IMR-90 (cell line): Measurements from ENCODE around the gene GNAI2. TPM values are rescaled to one million over a fixed set of nuclear protein-coding genes. Genes with fewer than 3 reads are reported as not detected.
A peak's percentile ranks its signal among the peaks of the same experiment; 100 is the strongest.

Source experiments
- ATAC-seq: fragments of 200-7000 bp; cut with Tn5 transposase; 2 replicates; pipeline ENCODE4 v1.9.1; 2020; ENCODE audit warnings: low read depth, mild to moderate bottlenecking, moderate library complexity
- BruUV-seq: library from RNA; stranded (reverse); fragments of 400-500 nt; replicated peaks from 2 replicates; lab custom pipeline; 2021; lab: Mats Ljungman, UMichigan
- CTCF ChIA-PET: fragments of 300-600 bp; formaldehyde crosslinking; extraction: SDS; loops from one replicate; lab custom pipeline; 2021; ENCODE audit warnings: antibody characterized with exemption; lab: Yijun Ruan, JAX
- POLR2A ChIA-PET: fragments of 300-600 bp; sonication (Branson Sonifier 250); formaldehyde crosslinking; loops from one replicate; lab custom pipeline; 2022; ENCODE audit warnings: antibody characterized with exemption; ENCODE audit not compliant: unreplicated experiment; lab: Charles Lee
- DNase-seq: peaks from one replicate; pipeline ENCODE4 v3.0.0; 2013
- H2AFZ ChIP-seq: replicated peaks from 2 replicates; pipeline ENCODE3; 2013; ENCODE audit warnings: low read length, mild to moderate bottlenecking; ENCODE audit not compliant: poor library complexity
- H2AK5ac ChIP-seq: 2 replicates; pipeline ENCODE4 v1.6.1; 2013; ENCODE audit warnings: low read depth, low read length, inconsistent platforms
- H2AK9ac ChIP-seq: replicated peaks from 2 replicates; pipeline ENCODE3; 2013; ENCODE audit warnings: mild to moderate bottlenecking, low read depth, low read length, moderate library complexity; ENCODE audit not compliant: poor library complexity
- H2BK120ac ChIP-seq: 2 replicates; pipeline ENCODE4 v1.6.1; 2013; ENCODE audit warnings: low read depth, low read length, inconsistent platforms
- H2BK15ac ChIP-seq: 3 replicates; pipeline ENCODE4 v1.6.1; 2013; ENCODE audit warnings: low read depth, low read length, inconsistent platforms
- H2BK20ac ChIP-seq: 2 replicates; pipeline ENCODE4 v1.6.1; 2013; ENCODE audit warnings: low read depth, mild to moderate bottlenecking, inconsistent platforms, low read length, moderate library complexity
- H2BK5ac ChIP-seq: 2 replicates; pipeline ENCODE4 v1.6.1; 2013; ENCODE audit warnings: mild to moderate bottlenecking, low read depth, low read length, inconsistent platforms; ENCODE audit not compliant: poor library complexity, severe bottlenecking
- H3K14ac ChIP-seq: replicated peaks from 2 replicates; pipeline ENCODE4 v1.6.1; 2013; ENCODE audit warnings: low read depth, low read length, inconsistent platforms
- H3K18ac ChIP-seq: 2 replicates; pipeline ENCODE4 v1.6.1; 2013; ENCODE audit warnings: low read depth, low read length, control low read depth
- H3K23ac ChIP-seq: 2 replicates; pipeline ENCODE4 v1.6.1; 2013; ENCODE audit warnings: low read depth, low read length, inconsistent platforms
- H3K27ac ChIP-seq: 2 replicates; pipeline ENCODE4 v1.5.1; 2013; ENCODE audit warnings: mild to moderate bottlenecking, control low read depth, low read length; ENCODE audit not compliant: insufficient read depth
- H3K27me3 ChIP-seq: 2 replicates; pipeline ENCODE4 v1.6.1; 2013; ENCODE audit warnings: low read length; ENCODE audit not compliant: control insufficient read depth, insufficient read depth
- H3K36me3 ChIP-seq: 2 replicates; pipeline ENCODE4 v1.6.1; 2013; ENCODE audit warnings: low read length, mixed read lengths; ENCODE audit not compliant: control insufficient read depth, insufficient read depth
- H3K4ac ChIP-seq: 2 replicates; pipeline ENCODE4 v1.6.1; 2013; ENCODE audit warnings: low read depth, low read length, inconsistent platforms
- H3K4me1 ChIP-seq: 2 replicates; pipeline ENCODE4 v1.6.1; 2013; ENCODE audit warnings: low read length, mixed read lengths; ENCODE audit not compliant: control insufficient read depth, insufficient read depth
- H3K4me2 ChIP-seq: 2 replicates; pipeline ENCODE4 v1.6.1; 2013; ENCODE audit warnings: low read depth, mild to moderate bottlenecking, control low read depth, low read length, moderate library complexity
- H3K4me3 ChIP-seq: 2 replicates; pipeline ENCODE4 v1.5.1; 2013; ENCODE audit warnings: low read depth, mild to moderate bottlenecking, control low read depth, low read length, moderate library complexity; ENCODE audit not compliant: insufficient read depth
- H3K56ac ChIP-seq: 2 replicates; pipeline ENCODE4 v1.6.1; 2013; ENCODE audit warnings: low read length, inconsistent platforms; ENCODE audit not compliant: insufficient read depth; ENCODE audit errors: extremely low read depth
- H3K79me1 ChIP-seq, 2 experiments: 2 replicates each; pipeline ENCODE4 v1.6.1; 2013; ENCODE audit warnings: low read length in 2 of 2, inconsistent platforms in 1 of 2, low read depth in 1 of 2
- H3K9ac ChIP-seq: 2 replicates; pipeline ENCODE4 v1.6.1; 2013; ENCODE audit warnings: low read depth, low read length, control low read depth
- H3K9me1 ChIP-seq: 2 replicates; pipeline ENCODE4 v1.6.1; 2013; ENCODE audit warnings: low read length, inconsistent platforms; ENCODE audit not compliant: insufficient read depth
- H3K9me3 ChIP-seq: 2 replicates; pipeline ENCODE4 v1.6.1; 2013; ENCODE audit warnings: low read length; ENCODE audit not compliant: control insufficient read depth, insufficient read depth
- H4K20me1 ChIP-seq: 2 replicates; pipeline ENCODE4 v1.6.1; 2013; ENCODE audit warnings: low read length, inconsistent platforms; ENCODE audit not compliant: insufficient read depth
- H4K5ac ChIP-seq: 2 replicates; pipeline ENCODE4 v1.6.1; 2013; ENCODE audit warnings: mild to moderate bottlenecking, low read depth, low read length, control low read depth
- H4K8ac ChIP-seq, 2 experiments: 2 replicates each; pipeline ENCODE4 v1.6.1; 2013; ENCODE audit warnings: low read depth in 2 of 2, low read length in 2 of 2, control low read depth in 1 of 2, inconsistent platforms in 1 of 2
- H4K91ac ChIP-seq: 2 replicates; pipeline ENCODE4 v1.6.1; 2013; ENCODE audit warnings: low read depth, low read length, inconsistent platforms; ENCODE audit not compliant: insufficient read depth
- CHD1 ChIP-seq: IDR thresholded peaks from 2 replicates; pipeline ENCODE4 v1.6.1; 2012; ENCODE audit warnings: low read depth, low read length, improper control_type of control experiment
- WGBS, 2 experiments: methylation state at CpG; one replicate each; pipeline versions ENCODE4 v1.1.5 to v1.1.7; 2013; ENCODE audit warnings: missing lambda C conversion rate in 2 of 2; ENCODE audit not compliant: insufficient read length in 1 of 2; ENCODE audit errors: extremely low coverage in 2 of 2; 5-methylcytosine and 5-hydroxymethylcytosine counted together
- dilution Hi-C: fragments of 300-500 bp; cut with HindIII; formaldehyde crosslinking; loops from one replicate; pipeline ENCODE4 v1.14.3; 2018; ENCODE audit warnings: low sequenced_read_pairs; ENCODE audit not compliant: unreplicated experiment
- in situ Hi-C: fragments of 300-500 bp; cut with MboI; formaldehyde crosslinking; loops from 3 replicates; pipeline ENCODE4 v1.14.3; 2019; ENCODE audit warnings: low sequenced_read_pairs, inconsistent platforms, mixed read lengths
- intact Hi-C: fragments of 100-400 bp; cut with micrococcal nuclease; formaldehyde crosslinking; loops from 2 replicates; pipeline ENCODE4 v1.10.0; 2022
- polyA plus RNA-seq, 3 experiments: library from polyadenylated mRNA; depleted of rRNA; stranded (reverse); fragments of >200 nt; gene quantifications; 2 replicates each; pipeline ENCODE4 v1.2.3, GENCODE V29; 2012; ENCODE audit warnings: low replicate concordance in 1 of 3
- total RNA-seq: library from RNA; depleted of rRNA; stranded (reverse); fragments of >200 nt; gene quantifications from 2 replicates; pipeline ENCODE4 v1.2.3, GENCODE V29; 2012
- TF ChIP-seq, protein P1 (sequence below): conservative IDR thresholded peaks from 2 replicates; pipeline ENCODE4 v1.5.1; 2012; ENCODE audit warnings: mild to moderate bottlenecking, low read depth, low read length, improper control_type of control experiment

GNAI2 gene
- total and polyA plus RNA-seq, 2 of the 4 experiments (the other 2 are of a cell fraction): 867 to 1,079 TPM

DNA sequence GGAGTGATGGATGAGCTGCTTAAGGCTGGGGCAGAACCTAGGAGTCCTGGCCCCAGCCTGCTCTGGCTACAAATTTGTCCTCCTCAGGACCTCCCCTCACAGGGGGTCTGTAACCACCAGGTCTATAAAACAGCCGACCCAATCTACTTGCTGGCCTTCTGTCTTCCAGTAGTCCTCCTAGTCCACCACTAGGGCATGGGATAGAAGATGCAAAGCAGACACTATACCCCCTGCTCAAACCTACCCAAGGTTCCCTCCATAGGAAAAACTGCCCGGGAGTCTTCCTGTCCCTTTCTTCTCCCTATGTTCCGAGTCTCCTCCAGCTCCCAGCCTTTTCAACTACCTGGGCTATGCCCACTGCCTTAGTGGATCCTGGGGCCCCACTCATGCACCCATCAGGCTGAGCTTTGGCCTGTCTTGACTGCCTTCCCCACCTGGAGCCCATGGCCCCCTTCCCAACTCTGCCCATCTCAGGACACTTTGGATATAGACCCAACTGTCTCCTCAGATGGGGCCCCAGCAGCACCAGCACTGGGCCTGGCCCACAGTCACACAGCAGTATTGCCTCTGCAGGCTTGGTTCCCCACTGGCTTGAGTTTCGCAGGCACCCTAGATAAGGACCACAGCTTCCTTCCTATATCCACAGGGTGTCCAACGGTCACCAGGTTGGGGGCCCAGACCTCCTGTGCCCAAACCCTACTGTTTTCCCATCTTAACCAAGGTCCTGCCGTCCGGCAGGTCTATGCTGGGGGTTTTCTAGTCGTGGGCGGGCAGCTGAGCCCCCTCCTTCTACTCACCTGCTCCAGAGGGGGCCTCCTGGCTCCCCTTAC is 62.1 kb downstream of the GNAI2 start:
- H3K9me1 ChIP-seq: peaks cover 17% of the 10 kb centered on the region
- ATAC-seq (no peak), DNase-seq (no peak)
- H2BK20ac ChIP-seq: no peak overlapping the region
- peak overlapping the region; percentile 76 to 88; a peak in 2 of 4 replicates for H4K8ac ChIP-seq
- no peak overlapping the region for H3K18ac ChIP-seq
- no peaks in the 10 kb centered on the region for H4K20me1 ChIP-seq
- ChIA-PET CTCF (interaction anchor here (1.9 kb wide), 1 partner anchor 26 kb away, joined by 4 read pairs; no protein-coding TSS in a partner anchor), POLR2A (no interaction called here)
- H3K27ac ChIP-seq: peak overlapping the region; percentile 16; the same call in 1 of the 2 replicates
- peak overlapping the region; percentile 83 for H3K9ac ChIP-seq
- in situ Hi-C loops (no loop called here), dilution Hi-C loops (no loop called here), intact Hi-C loops (no loop called here)
- H4K91ac ChIP-seq: peak overlapping the region; percentile 29
- H3K4me1 ChIP-seq: peaks cover 13% of the 10 kb centered on the region
- 60% methylated on average over 6 of the region's 9 CpGs; no CpG with 5 or more reads in 1 of the 2 experiments for WGBS, 2 experiments
- no TSS peak for BruUV-seq
- TF ChIP-seq CHD1: no peak
- TF ChIP-seq, protein P1, sequence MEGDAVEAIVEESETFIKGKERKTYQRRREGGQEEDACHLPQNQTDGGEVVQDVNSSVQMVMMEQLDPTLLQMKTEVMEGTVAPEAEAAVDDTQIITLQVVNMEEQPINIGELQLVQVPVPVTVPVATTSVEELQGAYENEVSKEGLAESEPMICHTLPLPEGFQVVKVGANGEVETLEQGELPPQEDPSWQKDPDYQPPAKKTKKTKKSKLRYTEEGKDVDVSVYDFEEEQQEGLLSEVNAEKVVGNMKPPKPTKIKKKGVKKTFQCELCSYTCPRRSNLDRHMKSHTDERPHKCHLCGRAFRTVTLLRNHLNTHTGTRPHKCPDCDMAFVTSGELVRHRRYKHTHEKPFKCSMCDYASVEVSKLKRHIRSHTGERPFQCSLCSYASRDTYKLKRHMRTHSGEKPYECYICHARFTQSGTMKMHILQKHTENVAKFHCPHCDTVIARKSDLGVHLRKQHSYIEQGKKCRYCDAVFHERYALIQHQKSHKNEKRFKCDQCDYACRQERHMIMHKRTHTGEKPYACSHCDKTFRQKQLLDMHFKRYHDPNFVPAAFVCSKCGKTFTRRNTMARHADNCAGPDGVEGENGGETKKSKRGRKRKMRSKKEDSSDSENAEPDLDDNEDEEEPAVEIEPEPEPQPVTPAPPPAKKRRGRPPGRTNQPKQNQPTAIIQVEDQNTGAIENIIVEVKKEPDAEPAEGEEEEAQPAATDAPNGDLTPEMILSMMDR: peak; percentile 18; the same call in 1 of the 2 replicates
- peak overlapping the region; percentile 4; the same call in 1 of the 2 replicates for H4K5ac ChIP-seq
- H3K9me3 ChIP-seq: no peaks in the 10 kb centered on the region
- H2BK120ac ChIP-seq: no peak overlapping the region
- H3K4me2 ChIP-seq: peak overlapping the region; percentile 88
- no peak overlapping the region for H2BK15ac ChIP-seq
- peak overlapping the region; percentile 56 for H3K14ac ChIP-seq
- peaks cover 13 to 28% of the 10 kb centered on the region in 2 experiments; a peak in 3 of 4 replicates for H3K79me1 ChIP-seq
- H2AFZ ChIP-seq: peak overlapping the region; percentile 93
- H3K4me3 ChIP-seq: peak overlapping the region; percentile 85
- no peak overlapping the region for H3K23ac ChIP-seq
- peak overlapping the region; percentile 71 for H3K4ac ChIP-seq
- H3K56ac ChIP-seq: no peak overlapping the region
- H2AK5ac ChIP-seq: peak overlapping the region; percentile 76
- peak overlapping the region; percentile 15 for H2AK9ac ChIP-seq
- H3K36me3 ChIP-seq: no peaks in the 10 kb centered on the region
- H2BK5ac ChIP-seq: no peak overlapping the region
- no peaks in the 10 kb centered on the region for H3K27me3 ChIP-seq
